ENCODE data around the gene LCP1.

The LCP1 gene

GRCh38 chr13:46124531-46124966 lies 57.4 kb downstream of the LCP1 start:
- peaks cover 0 to 9% (median 0%) of the 10 kb centered on the region in 5 donors for H3K36me3 ChIP-seq (ENCODE audit: control insufficient read depth in 5 of 5, insufficient read depth in 5 of 5, low read length in 5 of 5)
- no peak overlapping the region for H3K4me3 ChIP-seq (ENCODE audit: low read depth in 1 of 5, low read length in 5 of 5)
- no peaks in the 10 kb centered on the region for H3K9me3 ChIP-seq (ENCODE audit: control insufficient read depth in 5 of 5, low read length in 5 of 5)
- peaks cover 0 to 11% (median 0%) of the 10 kb centered on the region in 5 donors for H3K4me1 ChIP-seq (ENCODE audit: control insufficient read depth in 5 of 5, insufficient read depth in 5 of 5, low read length in 5 of 5)
- no peak overlapping the region for H3K27ac ChIP-seq (ENCODE audit: low read depth, low read length)
- no peaks in the 10 kb centered on the region for H3K27me3 ChIP-seq (ENCODE audit: control insufficient read depth in 5 of 5, insufficient read depth in 4 of 5, low read length in 5 of 5)
- H3K9ac ChIP-seq (ENCODE audit: low read length in 5 of 5), result no peak overlapping the region

DNA sequence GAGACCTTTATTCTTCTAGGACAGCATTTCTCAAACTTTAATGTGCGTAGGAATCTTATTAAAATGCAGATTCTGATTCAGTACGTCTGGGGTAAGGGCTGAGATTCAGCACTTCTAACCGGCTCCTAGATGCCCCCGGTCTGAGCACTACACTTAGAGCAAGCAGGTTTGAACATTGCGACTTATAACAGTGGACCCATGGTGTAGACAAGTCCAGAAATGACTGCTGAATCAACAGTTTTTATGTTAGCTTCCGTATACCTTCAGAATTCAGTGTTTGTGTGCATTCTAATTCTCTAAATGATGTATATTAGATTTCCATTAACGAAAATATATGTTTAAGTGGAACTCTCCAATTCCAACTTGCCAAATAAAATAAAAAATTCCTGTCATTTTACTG lies 59.7 kb downstream of the LCP1 start:
- H3K9me3 ChIP-seq (ENCODE audit: control insufficient read depth in 5 of 5, low read length in 5 of 5), result no peaks in the 10 kb centered on the region
- no peak overlapping the region for H3K9ac ChIP-seq (ENCODE audit: low read length in 5 of 5)
- no peak overlapping the region for H3K27ac ChIP-seq (ENCODE audit: low read depth, low read length)

GRCh38 chr13:46121597-46122163 lies 60.3 kb downstream of the LCP1 start:
- no peak overlapping the region for H3K4me3 ChIP-seq (ENCODE audit: low read depth in 1 of 5, low read length in 5 of 5)
- no peaks in the 10 kb centered on the region for H3K9me3 ChIP-seq (ENCODE audit: control insufficient read depth in 5 of 5, low read length in 5 of 5)
- H3K27me3 ChIP-seq (ENCODE audit: control insufficient read depth in 5 of 5, insufficient read depth in 4 of 5, low read length in 5 of 5), result no peaks in the 10 kb centered on the region
- H3K36me3 ChIP-seq (ENCODE audit: control insufficient read depth in 5 of 5, insufficient read depth in 5 of 5, low read length in 5 of 5), result no peaks in the 10 kb centered on the region
- no peak overlapping the region for H3K9ac ChIP-seq (ENCODE audit: low read length in 5 of 5)
- no peak overlapping the region for H3K27ac ChIP-seq (ENCODE audit: low read depth, low read length)
- peaks cover 0 to 11% (median 0%) of the 10 kb centered on the region in 5 donors for H3K4me1 ChIP-seq (ENCODE audit: control insufficient read depth in 5 of 5, insufficient read depth in 5 of 5, low read length in 5 of 5)

More for the DNA sequence above, 59.7 kb downstream of the LCP1 start:
- Histone ChIP-seq H3K27me3 (ENCODE audit: control insufficient read depth in 5 of 5, insufficient read depth in 4 of 5, low read length in 5 of 5) (no peaks in the 10 kb centered on the region), H3K36me3 (ENCODE audit: control insufficient read depth in 5 of 5, insufficient read depth in 5 of 5, low read length in 5 of 5) (peaks cover 0 to 3% (median 0%) of the 10 kb centered on the region in 5 donors), H3K4me1 (ENCODE audit: control insufficient read depth in 5 of 5, insufficient read depth in 5 of 5, low read length in 5 of 5) (peaks cover 0 to 11% (median 0%) of the 10 kb centered on the region in 5 donors), H3K4me3 (ENCODE audit: low read depth in 1 of 5, low read length in 5 of 5) (no peak overlapping the region)

DNA sequence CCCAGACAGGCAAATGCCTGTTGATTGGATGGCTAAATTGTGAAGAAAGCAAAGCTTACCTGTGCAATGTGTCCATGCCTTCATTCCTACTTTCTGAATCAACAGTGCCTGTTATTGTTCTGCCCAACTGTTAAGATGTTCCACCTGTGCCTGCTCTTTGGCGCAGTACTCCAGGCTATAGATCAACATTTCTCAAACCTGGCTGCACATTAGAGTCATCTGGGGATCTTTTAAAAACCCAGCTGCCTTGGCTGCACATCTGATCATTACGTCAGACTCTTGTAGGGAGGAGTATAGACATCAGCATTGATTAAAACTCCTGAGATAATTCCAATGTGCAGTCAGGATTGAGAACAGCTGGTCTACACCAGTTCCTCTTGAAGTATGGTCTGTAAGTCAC lies 60.9 kb downstream of the LCP1 start:
- H3K27ac ChIP-seq (ENCODE audit: low read depth, low read length), result no peak overlapping the region
- H3K9me3 ChIP-seq (ENCODE audit: control insufficient read depth in 5 of 5, low read length in 5 of 5), result no peaks in the 10 kb centered on the region
- H3K4me1 ChIP-seq (ENCODE audit: control insufficient read depth in 5 of 5, insufficient read depth in 5 of 5, low read length in 5 of 5), result peaks cover 0 to 11% (median 0%) of the 10 kb centered on the region in 5 donors
- no peaks in the 10 kb centered on the region for H3K36me3 ChIP-seq (ENCODE audit: control insufficient read depth in 5 of 5, insufficient read depth in 5 of 5, low read length in 5 of 5)
- no peak overlapping the region for H3K9ac ChIP-seq (ENCODE audit: low read length in 5 of 5)
- H3K4me3 ChIP-seq (ENCODE audit: low read depth in 1 of 5, low read length in 5 of 5), result no peak overlapping the region
- no peaks in the 10 kb centered on the region for H3K27me3 ChIP-seq (ENCODE audit: control insufficient read depth in 5 of 5, insufficient read depth in 4 of 5, low read length in 5 of 5)

- H3K9me3 ChIP-seq (ENCODE audit: control insufficient read depth in 5 of 5, low read length in 5 of 5), result no peaks in the 10 kb centered on the region
- H3K36me3 ChIP-seq (ENCODE audit: control insufficient read depth in 5 of 5, insufficient read depth in 5 of 5, low read length in 5 of 5), result no peaks in the 10 kb centered on the region
- H3K9ac ChIP-seq (ENCODE audit: low read length in 5 of 5), result no peak overlapping the region
- no peak overlapping the region for H3K4me3 ChIP-seq (ENCODE audit: low read depth in 1 of 5, low read length in 5 of 5)
- no peaks in the 10 kb centered on the region for H3K27me3 ChIP-seq (ENCODE audit: control insufficient read depth in 5 of 5, insufficient read depth in 4 of 5, low read length in 5 of 5)
- no peak overlapping the region for H3K27ac ChIP-seq (ENCODE audit: low read depth, low read length)
- H3K4me1 ChIP-seq (ENCODE audit: control insufficient read depth in 5 of 5, insufficient read depth in 5 of 5, low read length in 5 of 5), result peaks cover 0 to under 1% (median 0%) of the 10 kb centered on the region in 5 donors
Observed at GRCh38 chr13:46119883-46120614, 61.9 kb downstream of the LCP1 start.

DNA sequence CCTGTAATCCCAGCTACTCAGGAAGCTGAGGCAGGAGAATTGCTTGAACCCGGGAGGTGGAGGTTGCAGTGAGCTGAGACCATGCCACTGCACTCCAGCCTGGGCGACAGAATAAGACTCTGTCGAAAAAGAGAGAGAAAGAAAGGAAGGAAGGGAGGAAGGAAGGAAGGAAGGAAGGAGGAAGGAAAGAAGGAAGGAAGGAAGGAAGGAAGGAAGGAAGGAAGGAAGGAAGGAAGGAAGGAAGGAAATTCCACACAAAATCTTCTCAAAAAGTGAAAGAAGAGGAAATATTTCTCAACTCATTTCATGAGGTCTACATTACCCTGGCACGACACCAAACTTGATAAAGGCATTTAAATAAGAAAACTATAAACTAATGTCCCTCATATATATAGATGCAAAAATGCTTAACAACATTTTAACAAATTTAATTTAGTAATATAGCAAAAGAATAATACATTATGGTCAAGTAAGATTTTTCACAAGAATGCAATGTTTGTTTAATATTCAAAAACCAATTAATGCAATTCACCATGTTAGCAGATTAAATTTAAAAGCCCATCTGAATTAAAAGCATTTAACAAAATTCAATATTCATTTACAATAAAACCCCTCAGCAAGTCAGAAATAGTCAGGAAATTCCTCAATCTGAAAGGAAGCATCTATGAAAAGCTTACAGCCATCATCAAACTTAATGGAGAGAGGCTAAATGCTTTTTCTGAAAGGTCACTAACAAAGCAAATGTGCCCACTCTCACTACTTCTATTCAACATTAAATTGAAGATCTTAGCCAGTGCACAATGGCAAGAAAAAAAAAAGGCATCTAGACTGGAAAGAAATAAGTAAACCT lies 65.1 kb downstream of the LCP1 start:
- Histone ChIP-seq H3K36me3 (ENCODE audit: control insufficient read depth in 5 of 5, insufficient read depth in 5 of 5, low read length in 5 of 5) (no peaks in the 10 kb centered on the region), H3K4me1 (ENCODE audit: control insufficient read depth in 5 of 5, insufficient read depth in 5 of 5, low read length in 5 of 5) (no peaks in the 10 kb centered on the region), H3K9ac (ENCODE audit: low read length in 5 of 5) (no peak overlapping the region), H3K4me3 (ENCODE audit: low read depth in 1 of 5, low read length in 5 of 5) (no peak overlapping the region), H3K9me3 (ENCODE audit: control insufficient read depth in 5 of 5, low read length in 5 of 5) (no peaks in the 10 kb centered on the region), H3K27ac (ENCODE audit: low read depth, low read length) (no peak overlapping the region), H3K27me3 (ENCODE audit: control insufficient read depth in 5 of 5, insufficient read depth in 4 of 5, low read length in 5 of 5) (no peaks in the 10 kb centered on the region)

- no peak overlapping the region for H3K9ac ChIP-seq (ENCODE audit: low read length in 5 of 5)
- no peaks in the 10 kb centered on the region for H3K9me3 ChIP-seq (ENCODE audit: control insufficient read depth in 5 of 5, low read length in 5 of 5)
- H3K4me3 ChIP-seq (ENCODE audit: low read depth in 1 of 5, low read length in 5 of 5), result no peak overlapping the region
- no peaks in the 10 kb centered on the region for H3K4me1 ChIP-seq (ENCODE audit: control insufficient read depth in 5 of 5, insufficient read depth in 5 of 5, low read length in 5 of 5)
- H3K27me3 ChIP-seq (ENCODE audit: control insufficient read depth in 5 of 5, insufficient read depth in 4 of 5, low read length in 5 of 5), result peaks cover 0 to 2% (median 0%) of the 10 kb centered on the region in 5 donors
- H3K36me3 ChIP-seq (ENCODE audit: control insufficient read depth in 5 of 5, insufficient read depth in 5 of 5, low read length in 5 of 5), result no peaks in the 10 kb centered on the region
- H3K27ac ChIP-seq (ENCODE audit: low read depth, low read length), result no peak overlapping the region
Observed at GRCh38 chr13:46114613-46115012, 67.4 kb downstream of the LCP1 start.

GRCh38 chr13:46113596-46113995 lies 68.4 kb downstream of the LCP1 start:
- no peak overlapping the region for H3K4me3 ChIP-seq (ENCODE audit: low read depth in 1 of 5, low read length in 5 of 5)
- no peaks in the 10 kb centered on the region for H3K4me1 ChIP-seq (ENCODE audit: control insufficient read depth in 5 of 5, insufficient read depth in 5 of 5, low read length in 5 of 5)
- H3K9ac ChIP-seq (ENCODE audit: low read length in 5 of 5), result no peak overlapping the region
- H3K27ac ChIP-seq (ENCODE audit: low read depth, low read length), result no peak overlapping the region
- H3K27me3 ChIP-seq (ENCODE audit: control insufficient read depth in 5 of 5, insufficient read depth in 4 of 5, low read length in 5 of 5), result peaks cover 0 to 2% (median 0%) of the 10 kb centered on the region in 5 donors
- no peaks in the 10 kb centered on the region for H3K9me3 ChIP-seq (ENCODE audit: control insufficient read depth in 5 of 5, low read length in 5 of 5)
- no peaks in the 10 kb centered on the region for H3K36me3 ChIP-seq (ENCODE audit: control insufficient read depth in 5 of 5, insufficient read depth in 5 of 5, low read length in 5 of 5)

- no peaks in the 10 kb centered on the region for H3K9me3 ChIP-seq (ENCODE audit: control insufficient read depth in 5 of 5, low read length in 5 of 5)
- H3K4me1 ChIP-seq (ENCODE audit: control insufficient read depth in 5 of 5, insufficient read depth in 5 of 5, low read length in 5 of 5), result no peaks in the 10 kb centered on the region
- no peak overlapping the region for H3K27ac ChIP-seq (ENCODE audit: low read depth, low read length)
- peaks cover 0 to 2% (median 0%) of the 10 kb centered on the region in 5 donors for H3K27me3 ChIP-seq (ENCODE audit: control insufficient read depth in 5 of 5, insufficient read depth in 4 of 5, low read length in 5 of 5)
- no peak overlapping the region for H3K9ac ChIP-seq (ENCODE audit: low read length in 5 of 5)
- H3K4me3 ChIP-seq (ENCODE audit: low read depth in 1 of 5, low read length in 5 of 5), result no peak overlapping the region
- no peaks in the 10 kb centered on the region for H3K36me3 ChIP-seq (ENCODE audit: control insufficient read depth in 5 of 5, insufficient read depth in 5 of 5, low read length in 5 of 5)
Observed at GRCh38 chr13:46111151-46111550, 70.8 kb downstream of the LCP1 start.

GRCh38 chr13:46109451-46109850 lies 72.5 kb downstream of the LCP1 start:
- H3K4me3 ChIP-seq (ENCODE audit: low read depth in 1 of 5, low read length in 5 of 5), result no peak overlapping the region

More at GRCh38 chr13:46109451-46109850, 72.5 kb downstream of the LCP1 start:
- Histone ChIP-seq H3K9ac (ENCODE audit: low read length in 5 of 5) (no peak overlapping the region), H3K9me3 (ENCODE audit: control insufficient read depth in 5 of 5, low read length in 5 of 5) (no peaks in the 10 kb centered on the region), H3K4me1 (ENCODE audit: control insufficient read depth in 5 of 5, insufficient read depth in 5 of 5, low read length in 5 of 5) (no peaks in the 10 kb centered on the region), H3K27ac (ENCODE audit: low read depth, low read length) (no peak overlapping the region), H3K36me3 (ENCODE audit: control insufficient read depth in 5 of 5, insufficient read depth in 5 of 5, low read length in 5 of 5) (no peaks in the 10 kb centered on the region), H3K27me3 (ENCODE audit: control insufficient read depth in 5 of 5, insufficient read depth in 4 of 5, low read length in 5 of 5) (peaks cover 0 to 2% (median 0%) of the 10 kb centered on the region in 5 donors)
